ENCODE measurements around the gene ACP1.

ACP1 gene

DNA sequence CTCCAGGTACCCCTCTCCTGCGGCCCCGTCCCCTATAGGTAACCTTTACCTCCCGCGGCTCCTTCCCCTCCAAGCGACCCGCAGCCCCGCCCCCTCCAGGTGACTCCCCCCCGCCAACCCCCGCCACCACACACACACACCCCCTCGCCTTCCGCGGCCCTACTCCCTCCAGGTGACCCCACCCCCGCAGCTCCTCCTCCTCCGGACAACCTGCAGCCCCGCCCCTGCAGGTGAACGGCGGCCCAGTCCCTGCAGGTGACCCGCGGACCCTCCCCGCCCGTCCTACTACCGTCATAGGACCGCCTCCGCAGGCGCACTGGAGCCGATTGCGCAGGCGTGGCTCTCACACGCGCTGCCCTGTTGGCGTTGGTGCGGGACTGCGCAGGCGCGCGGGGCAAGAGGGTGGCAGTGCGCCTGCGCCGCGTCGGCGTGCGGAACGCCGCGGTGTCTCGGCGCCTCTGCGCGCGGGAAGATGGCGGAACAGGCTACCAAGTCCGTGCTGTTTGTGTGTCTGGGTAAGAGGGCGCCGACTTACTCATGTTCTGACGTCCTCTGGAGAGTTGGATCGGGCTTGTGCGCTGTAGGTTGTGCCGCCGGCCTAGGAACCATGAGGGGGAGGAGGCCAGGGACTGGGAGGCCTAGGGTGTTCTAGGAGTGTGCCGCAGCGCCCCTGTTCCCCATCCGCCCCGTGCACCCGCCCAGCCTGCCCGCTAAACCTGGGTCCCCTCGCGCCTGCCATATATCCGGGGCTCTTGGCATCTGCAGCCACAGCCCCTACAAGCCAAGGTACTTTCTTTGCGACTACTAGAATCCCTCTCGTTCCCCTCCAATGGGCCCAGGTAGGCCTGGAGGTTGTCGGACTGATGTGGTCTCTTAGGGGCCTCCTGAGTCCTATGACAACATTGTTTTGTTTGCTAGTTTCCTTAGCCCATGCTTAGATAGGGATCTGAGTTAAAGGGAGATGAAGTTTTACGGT is at the start of gene ACP1:
Gene ACP1, plus strand, starts transcription at position 455 of the 976 bp plus-strand sequence. Its CDS starts 18 bp downstream, at position 473.
- peak; percentile 93 to 96 for DNase-seq (ENCODE audit: low read depth in 2 of 2)
- TF ChIP-seq, protein P1, sequence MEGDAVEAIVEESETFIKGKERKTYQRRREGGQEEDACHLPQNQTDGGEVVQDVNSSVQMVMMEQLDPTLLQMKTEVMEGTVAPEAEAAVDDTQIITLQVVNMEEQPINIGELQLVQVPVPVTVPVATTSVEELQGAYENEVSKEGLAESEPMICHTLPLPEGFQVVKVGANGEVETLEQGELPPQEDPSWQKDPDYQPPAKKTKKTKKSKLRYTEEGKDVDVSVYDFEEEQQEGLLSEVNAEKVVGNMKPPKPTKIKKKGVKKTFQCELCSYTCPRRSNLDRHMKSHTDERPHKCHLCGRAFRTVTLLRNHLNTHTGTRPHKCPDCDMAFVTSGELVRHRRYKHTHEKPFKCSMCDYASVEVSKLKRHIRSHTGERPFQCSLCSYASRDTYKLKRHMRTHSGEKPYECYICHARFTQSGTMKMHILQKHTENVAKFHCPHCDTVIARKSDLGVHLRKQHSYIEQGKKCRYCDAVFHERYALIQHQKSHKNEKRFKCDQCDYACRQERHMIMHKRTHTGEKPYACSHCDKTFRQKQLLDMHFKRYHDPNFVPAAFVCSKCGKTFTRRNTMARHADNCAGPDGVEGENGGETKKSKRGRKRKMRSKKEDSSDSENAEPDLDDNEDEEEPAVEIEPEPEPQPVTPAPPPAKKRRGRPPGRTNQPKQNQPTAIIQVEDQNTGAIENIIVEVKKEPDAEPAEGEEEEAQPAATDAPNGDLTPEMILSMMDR (IDR thresholded peaks at IDR 0.05; ENCODE audit: low read depth, low read length), result no peak
- H3K4me3 ChIP-seq (replicated peaks in 1 of 2; ENCODE audit: low read depth in 2 of 2, low read length in 2 of 2), result peak within 1 kb of the TSS; percentile 91 to 93

DNA sequence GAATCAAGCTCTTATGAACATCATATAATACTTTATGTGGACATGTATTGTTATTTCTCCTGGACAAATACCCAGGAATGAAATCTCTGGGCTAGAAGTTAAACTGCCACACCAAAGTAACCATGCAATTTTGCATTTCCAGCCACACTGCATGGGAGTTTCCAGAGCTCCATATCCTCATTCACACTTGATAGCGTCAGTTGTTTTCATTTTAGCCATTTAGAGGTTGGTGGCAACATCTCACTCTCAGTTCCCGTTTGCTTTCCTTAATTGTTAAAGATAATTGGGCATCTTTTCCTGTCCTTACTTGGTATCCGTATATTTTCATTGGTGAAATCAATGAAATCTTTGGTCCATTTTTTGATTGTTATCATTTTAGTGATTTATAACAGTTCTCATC is 48.7 kb upstream of the ACP1 start:
- TF ChIP-seq, protein P1 (IDR thresholded peaks at IDR 0.05; ENCODE audit: low read depth, low read length), result no peak
- no peak for DNase-seq (ENCODE audit: low read depth in 2 of 2)
- H3K4me3 ChIP-seq (replicated peaks in 1 of 2; ENCODE audit: low read depth in 2 of 2, low read length in 2 of 2), result no peak overlapping the region

DNA sequence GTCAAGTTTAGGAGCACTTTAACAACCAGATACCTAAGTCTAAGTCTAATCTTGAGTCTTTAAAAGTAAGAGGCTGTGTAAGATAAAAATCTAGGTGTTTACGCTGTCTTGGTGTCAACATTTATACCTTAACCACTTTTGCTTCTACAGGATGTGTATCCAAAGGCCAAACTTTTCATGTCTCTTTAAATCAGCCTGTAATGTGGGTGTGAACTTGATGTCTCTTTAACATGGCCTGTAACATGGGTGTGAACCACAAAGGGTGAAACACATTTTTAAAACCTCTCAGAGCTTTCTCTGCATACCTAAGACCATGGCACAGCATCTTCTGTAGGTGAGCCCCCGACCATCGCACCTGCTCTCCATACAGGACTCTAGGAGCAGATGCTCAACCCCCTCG is 41.3 kb upstream of the ACP1 start:
- no peak overlapping the region for H3K4me3 ChIP-seq (replicated peaks in 1 of 2; ENCODE audit: low read depth in 2 of 2, low read length in 2 of 2)
- no peak for DNase-seq (ENCODE audit: low read depth in 2 of 2)
- TF ChIP-seq, protein P1 (IDR thresholded peaks at IDR 0.05; ENCODE audit: low read depth, low read length), result no peak

DNA sequence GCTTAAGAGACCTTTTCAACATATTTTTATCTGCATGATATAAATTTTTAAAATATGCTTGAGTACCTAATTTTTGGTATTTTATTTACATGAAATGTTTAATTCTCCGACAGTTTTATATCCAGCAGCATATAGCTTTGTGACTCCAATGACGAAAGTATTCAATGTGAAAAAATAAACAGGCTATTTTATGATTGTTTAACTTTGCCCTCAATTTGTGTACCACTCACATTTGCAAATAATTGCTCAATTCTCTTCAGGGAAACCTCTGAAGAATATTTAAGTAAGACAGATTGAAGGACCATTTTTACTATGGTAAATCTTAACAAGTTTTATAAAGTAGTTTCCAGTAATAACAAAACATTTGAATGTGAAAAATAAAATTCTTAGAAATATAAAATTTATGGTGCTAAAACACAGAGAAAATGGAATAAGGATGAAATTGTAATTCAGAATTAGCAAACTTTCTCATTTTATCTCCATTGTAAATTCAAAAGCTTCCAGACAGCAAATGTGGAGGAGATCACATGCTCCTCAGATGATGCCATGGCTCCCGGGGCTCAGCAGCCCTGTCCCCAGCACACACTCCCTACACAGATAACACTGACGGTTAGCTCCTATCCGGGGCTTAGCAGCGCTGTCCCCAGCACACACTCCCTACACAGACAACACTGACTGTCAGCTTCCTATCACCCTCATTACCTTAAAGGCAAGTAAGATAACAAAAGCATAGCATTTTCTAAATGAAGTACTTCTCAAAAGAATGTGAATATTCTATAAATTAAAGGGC is 40.6 kb upstream of the ACP1 start:
- no peak overlapping the region for H3K4me3 ChIP-seq (replicated peaks in 1 of 2; ENCODE audit: low read depth in 2 of 2, low read length in 2 of 2)
- DNase-seq (ENCODE audit: low read depth in 2 of 2), result no peak
- TF ChIP-seq, protein P1 (IDR thresholded peaks at IDR 0.05; ENCODE audit: low read depth, low read length), result no peak

DNA sequence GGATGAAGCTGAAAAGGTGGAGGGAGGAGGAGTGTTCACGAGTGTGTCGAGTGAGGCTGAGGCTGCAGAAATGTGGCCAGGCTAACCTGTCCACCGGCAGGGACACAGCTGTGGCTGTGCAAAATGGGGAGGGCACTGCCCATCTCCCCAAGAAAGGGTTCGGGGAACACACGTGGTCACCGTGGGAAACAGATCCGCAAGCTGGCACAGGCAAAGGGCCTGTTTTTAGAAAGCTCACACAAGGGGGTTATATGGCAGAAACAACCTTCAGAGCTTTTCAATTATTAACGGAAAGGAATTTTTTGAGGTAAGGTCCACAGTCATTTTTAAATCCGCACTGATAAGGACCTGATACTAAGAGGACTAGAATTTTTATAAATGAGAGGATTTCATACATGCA is 36.6 kb upstream of the ACP1 start:
- no peak overlapping the region for H3K4me3 ChIP-seq (replicated peaks in 1 of 2; ENCODE audit: low read depth in 2 of 2, low read length in 2 of 2)
- TF ChIP-seq, protein P1 (IDR thresholded peaks at IDR 0.05; ENCODE audit: low read depth, low read length), result no peak
- no peak for DNase-seq (ENCODE audit: low read depth in 2 of 2)

DNA sequence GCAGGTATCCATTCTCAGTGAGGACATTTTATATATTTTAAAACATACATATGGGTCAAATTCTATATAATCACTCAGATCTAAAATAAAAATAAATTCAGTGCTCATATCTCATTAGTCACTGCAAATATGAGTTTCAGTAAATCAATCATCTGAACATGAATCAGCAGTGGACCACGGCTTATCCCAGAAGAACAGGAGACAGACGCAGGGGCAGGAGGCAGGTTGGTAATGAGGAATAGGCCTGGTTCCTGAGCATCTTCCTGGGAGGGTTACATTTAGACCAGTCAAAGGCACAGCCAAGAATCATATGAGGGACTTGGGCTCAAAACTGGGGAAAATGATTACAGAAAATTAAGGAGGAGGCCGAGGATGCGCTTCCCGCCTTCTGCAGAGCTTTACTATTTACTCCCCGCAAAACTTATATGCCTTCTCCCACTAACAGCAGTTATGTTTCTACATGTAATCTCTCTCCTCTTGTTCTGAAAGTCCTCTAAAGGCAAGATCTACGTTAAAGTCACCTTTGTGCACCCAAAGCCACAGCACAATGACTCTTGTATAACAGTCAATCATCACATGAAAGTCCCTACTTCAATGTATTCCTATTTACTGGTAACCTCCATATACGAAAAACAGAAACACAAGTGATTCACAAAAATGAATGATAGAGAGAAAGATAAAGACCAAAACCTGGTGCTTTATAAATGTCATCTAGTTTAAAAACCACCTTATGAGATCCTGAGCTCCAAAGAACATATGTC is 36.0 kb upstream of the ACP1 start:
- TF ChIP-seq, protein P1 (IDR thresholded peaks at IDR 0.05; ENCODE audit: low read depth, low read length), result no peak
- no peak overlapping the region for H3K4me3 ChIP-seq (replicated peaks in 1 of 2; ENCODE audit: low read depth in 2 of 2, low read length in 2 of 2)
- DNase-seq (ENCODE audit: low read depth in 2 of 2), result no peak
